T-cell (primary cell): ENCODE measurements around the gene MED12L. TPM values are rescaled to one million over a fixed set of nuclear protein-coding genes. Genes with fewer than 3 reads are reported as not detected.

ENCODE experiments used
- ATAC-seq, 4 experiments: fragments of 200-7000 bp in 3 of 4; fragments of 150-1000 bp in 1 of 4; cut with Tn5 transposase; replicated peaks in 1 of 4; 1 replicate in 3 of 4; 2 replicates in 1 of 4; pipeline ENCODE4 v1.10.0; 2021; ENCODE audit warnings: moderate library complexity in 3 of 4, mild to moderate bottlenecking in 2 of 4, moderate number of reproducible peaks in 1 of 4
- CTCF ChIA-PET, 2 donors: fragments of 300-600 bp; sonication (Branson Sonifier 250); formaldehyde crosslinking; loops; one replicate each; lab custom pipeline; 2022; ENCODE audit warnings: antibody characterized with exemption in 2 of 2; lab: Charles Lee
- POLR2A ChIA-PET, 2 donors: fragments of 300-600 bp; sonication (Branson Sonifier 250); formaldehyde crosslinking; loops; one replicate each; lab custom pipeline; 2022; ENCODE audit warnings: antibody characterized with exemption in 2 of 2; lab: Charles Lee
- DNase-seq, 35 experiments: peaks; one replicate each; pipeline versions ENCODE4 v3.0.0 to v3.0.0-alpha.2; 2013 to 2023
- H3K27ac ChIP-seq: one replicate; pipeline ENCODE4 v1.5.1; 2013; ENCODE audit warnings: low read length
- H3K27me3 ChIP-seq, 2 experiments: replicated peaks in 1 of 2; 1 replicate in 1 of 2; 2 replicates in 1 of 2; pipeline versions ENCODE4 v1.6.1 to v1.7.0; 2013; ENCODE audit warnings: low read length in 1 of 2, mixed read lengths in 1 of 2; ENCODE audit not compliant: control insufficient read depth in 2 of 2, insufficient read depth in 2 of 2; ENCODE audit errors: extremely low read depth in 1 of 2
- H3K36me3 ChIP-seq, 2 donors: 1 replicate in 1 of 2; 2 replicates in 1 of 2; pipeline versions ENCODE4 v1.6.1 to v1.7.0; 2013; ENCODE audit warnings: low read length in 1 of 2; ENCODE audit not compliant: control insufficient read depth in 2 of 2, insufficient read depth in 1 of 2; ENCODE audit errors: extremely low read depth in 1 of 2
- H3K4me1 ChIP-seq, 2 experiments: 1 replicate in 1 of 2; 2 replicates in 1 of 2; pipeline versions ENCODE4 v1.6.1 to v1.7.0; 2013; ENCODE audit warnings: low read length in 2 of 2, mixed read lengths in 1 of 2; ENCODE audit not compliant: insufficient read depth in 2 of 2, control insufficient read depth in 1 of 2; ENCODE audit errors: extremely low read depth in 1 of 2
- H3K4me3 ChIP-seq, 2 donors: 1 replicate in 1 of 2; 2 replicates in 1 of 2; pipeline versions ENCODE4 v1.5.1 to v1.7.0; 2013; ENCODE audit warnings: mild to moderate bottlenecking in 2 of 2, low read length in 1 of 2, moderate library complexity in 1 of 2; ENCODE audit not compliant: control insufficient read depth in 1 of 2; ENCODE audit errors: extremely low read depth in 1 of 2
- H3K9me3 ChIP-seq: 2 replicates; pipeline ENCODE4 v1.7.0; 2013
- H3K27ac Mint-ChIP-seq, 2 donors: one replicate each; pipeline ENCODE4 v1.8.0; 2020 to 2021; ENCODE audit warnings: mild to moderate bottlenecking in 2 of 2, mixed read lengths in 2 of 2
- H3K27me3 Mint-ChIP-seq, 2 donors: one replicate each; pipeline ENCODE4 v1.8.0; 2021 to 2022; ENCODE audit warnings: mixed read lengths in 2 of 2
- H3K36me3 Mint-ChIP-seq: one replicate; pipeline ENCODE4 v1.8.0; 2021; ENCODE audit warnings: mixed read lengths
- H3K4me1 Mint-ChIP-seq, 3 donors: one replicate each; pipeline ENCODE4 v1.8.0; 2020 to 2022; ENCODE audit warnings: mixed read lengths in 3 of 3, mild to moderate bottlenecking in 1 of 3
- H3K4me3 Mint-ChIP-seq, 3 donors: one replicate each; pipeline ENCODE4 v1.8.0; 2020 to 2022; ENCODE audit warnings: mild to moderate bottlenecking in 3 of 3, mixed read lengths in 3 of 3, moderate library complexity in 3 of 3
- H3K9me3 Mint-ChIP-seq, 3 donors: one replicate each; pipeline ENCODE4 v1.8.0; 2020 to 2022; ENCODE audit warnings: mixed read lengths in 3 of 3
- WGBS: methylation state at CpG from one replicate; pipeline ENCODE4 v1.1.5; 2013; ENCODE audit warnings: missing lambda C conversion rate; ENCODE audit not compliant: insufficient coverage; 5-methylcytosine and 5-hydroxymethylcytosine counted together
- total RNA-seq, 35 experiments: library from RNA in 6 of 35; stranded (reverse) in 6 of 35; fragments of 120-200 nt in 1 of 35; gene quantifications; one replicate each; pipeline versions ENCODE4 v1.2.1 to v1.2.4 and lab custom pipeline; 2013 to 2026

Gene MED12L
- total RNA-seq, 5 donors from 2014 or later (not counting 1 experiment from before 2014, with no cell fraction given) = 0.55 to 2.1 (median 0.66) TPM

DNA sequence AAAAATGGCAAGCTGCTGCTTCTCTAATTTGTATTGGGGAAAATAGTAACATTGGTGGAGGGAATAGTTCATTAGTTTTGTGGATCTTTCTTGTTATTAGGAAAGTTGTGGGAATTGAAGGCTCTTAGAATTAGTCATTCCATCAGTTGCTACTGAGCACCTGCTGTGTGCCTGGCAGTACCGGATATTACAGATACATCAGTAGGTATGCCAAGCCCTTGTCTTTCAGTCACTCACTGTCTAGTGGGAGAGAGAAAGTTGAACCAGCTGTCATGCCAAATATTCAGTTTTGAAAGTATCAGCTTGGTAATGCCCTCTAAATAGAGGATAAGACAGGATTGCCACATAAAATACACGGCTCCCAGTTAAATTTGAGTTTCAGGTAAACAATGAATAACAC is 342.9 kb downstream of the MED12L start:
- CTCF ChIA-PET = no interaction called here
- no CpG with 5 or more reads among the region's 2 CpGs for WGBS
- no peaks in the 10 kb centered on the region for H3K36me3 ChIP-seq
- ATAC-seq (no peak), DNase-seq (no peak)
- H3K27ac Mint-ChIP-seq = no peak overlapping the region
- H3K9me3 Mint-ChIP-seq = peaks cover 0 to 3% (median 0%) of the 10 kb centered on the region in 3 donors
- no peak overlapping the region for H3K4me3 Mint-ChIP-seq
- no peaks in the 10 kb centered on the region for H3K9me3 ChIP-seq
- POLR2A ChIA-PET = no interaction called here
- H3K27me3 Mint-ChIP-seq = peaks cover 3 to 4% of the 10 kb centered on the region in 2 donors
- no peaks in the 10 kb centered on the region for H3K4me1 ChIP-seq
- no peaks in the 10 kb centered on the region for H3K36me3 Mint-ChIP-seq
- H3K4me1 Mint-ChIP-seq = no peaks in the 10 kb centered on the region
- peaks cover 0 to 3% of the 10 kb centered on the region in 2 experiments for H3K27me3 ChIP-seq
- no peak overlapping the region for H3K27ac ChIP-seq
- no peak overlapping the region for H3K4me3 ChIP-seq

DNA sequence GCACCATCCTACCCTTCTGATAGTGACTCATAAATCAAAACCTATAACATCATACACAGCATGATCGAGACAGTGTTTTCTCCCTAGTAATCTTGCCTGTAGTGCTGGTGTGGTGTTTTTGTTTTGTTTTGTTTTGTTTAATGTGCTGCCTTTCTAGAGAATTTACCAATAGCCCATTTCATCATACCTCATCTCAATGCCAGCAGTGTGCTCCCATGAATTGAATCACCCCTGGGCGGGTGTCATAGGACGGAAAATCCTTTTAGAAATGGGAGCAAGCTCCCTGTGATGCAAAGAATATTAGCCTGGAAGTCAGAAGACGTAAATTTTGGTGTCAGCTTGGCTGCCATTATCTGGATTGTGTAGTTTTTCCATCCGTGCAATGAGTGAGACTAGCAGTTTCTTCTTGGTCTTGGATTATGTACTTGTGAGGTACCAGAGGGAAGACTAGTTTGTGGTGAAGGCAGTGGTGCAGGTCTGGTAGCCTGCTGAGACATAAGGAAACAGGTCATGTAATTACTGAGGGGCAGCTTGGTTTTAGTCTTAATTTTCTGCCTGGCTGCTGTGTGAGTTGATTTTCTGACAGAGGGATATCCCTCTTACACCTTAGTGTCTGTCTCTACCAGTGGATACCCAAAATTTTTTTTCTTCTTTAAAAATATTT is 345.5 kb downstream of the MED12L start:
- ChIA-PET POLR2A (no interaction called here), CTCF (no interaction called here)
- H3K4me1 Mint-ChIP-seq = no peaks in the 10 kb centered on the region
- no peak overlapping the region for H3K27ac Mint-ChIP-seq
- Histone ChIP-seq H3K27me3 (no peaks in the 10 kb centered on the region), H3K4me3 (no peak overlapping the region), H3K27ac (no peak overlapping the region), H3K36me3 (no peaks in the 10 kb centered on the region), H3K9me3 (no peaks in the 10 kb centered on the region), H3K4me1 (no peaks in the 10 kb centered on the region)
- H3K4me3 Mint-ChIP-seq = no peak overlapping the region
- H3K9me3 Mint-ChIP-seq = peaks cover 0 to 3% (median 0%) of the 10 kb centered on the region in 3 donors
- no peak for ATAC-seq
- H3K27me3 Mint-ChIP-seq = peaks cover 3 to 4% of the 10 kb centered on the region in 2 donors
- H3K36me3 Mint-ChIP-seq = no peaks in the 10 kb centered on the region
- WGBS = 92% methylated on average over 4 of the region's 5 CpGs
- no peak for DNase-seq

DNA sequence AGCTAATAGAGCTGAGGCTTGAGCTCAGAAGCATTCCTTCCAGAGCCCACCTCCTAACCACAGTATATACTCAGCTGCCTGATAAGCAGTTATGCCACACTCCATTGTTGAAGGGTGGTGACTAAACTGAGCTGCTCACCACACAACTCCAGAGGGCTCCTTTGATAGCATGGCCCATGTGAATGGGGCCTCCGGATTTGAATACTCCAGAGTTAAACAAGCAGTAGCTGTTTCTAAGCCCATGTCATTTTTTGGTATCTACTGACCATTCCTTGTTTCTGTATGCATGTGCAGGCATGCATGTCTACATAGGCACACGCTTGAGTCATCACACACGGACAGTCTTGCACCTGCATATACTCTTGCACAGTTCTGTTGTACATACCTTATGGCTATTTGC is 346.5 kb downstream of the MED12L start:
- Mint-ChIP-seq H3K9me3 (peaks cover 0 to 3% (median 0%) of the 10 kb centered on the region in 3 donors), H3K27me3 (peaks cover 3 to 7% of the 10 kb centered on the region in 2 donors), H3K27ac (no peak overlapping the region), H3K36me3 (no peaks in the 10 kb centered on the region), H3K4me1 (no peaks in the 10 kb centered on the region), H3K4me3 (no peak overlapping the region)
- no peaks in the 10 kb centered on the region for H3K9me3 ChIP-seq
- no peak overlapping the region for H3K27ac ChIP-seq
- ChIA-PET POLR2A (no interaction called here), CTCF (interaction anchor here in 1 of 2 donors (1.2 kb wide), 1 partner anchor 8 kb away, joined by 3 read pairs; no protein-coding TSS in a partner anchor)
- H3K4me1 ChIP-seq = no peaks in the 10 kb centered on the region
- DNase-seq (no peak), ATAC-seq (no peak)
- no peaks in the 10 kb centered on the region for H3K36me3 ChIP-seq
- H3K4me3 ChIP-seq = no peak overlapping the region
- no peaks in the 10 kb centered on the region for H3K27me3 ChIP-seq
- 80% methylated on average over 1 of the region's 3 CpGs for WGBS

DNA sequence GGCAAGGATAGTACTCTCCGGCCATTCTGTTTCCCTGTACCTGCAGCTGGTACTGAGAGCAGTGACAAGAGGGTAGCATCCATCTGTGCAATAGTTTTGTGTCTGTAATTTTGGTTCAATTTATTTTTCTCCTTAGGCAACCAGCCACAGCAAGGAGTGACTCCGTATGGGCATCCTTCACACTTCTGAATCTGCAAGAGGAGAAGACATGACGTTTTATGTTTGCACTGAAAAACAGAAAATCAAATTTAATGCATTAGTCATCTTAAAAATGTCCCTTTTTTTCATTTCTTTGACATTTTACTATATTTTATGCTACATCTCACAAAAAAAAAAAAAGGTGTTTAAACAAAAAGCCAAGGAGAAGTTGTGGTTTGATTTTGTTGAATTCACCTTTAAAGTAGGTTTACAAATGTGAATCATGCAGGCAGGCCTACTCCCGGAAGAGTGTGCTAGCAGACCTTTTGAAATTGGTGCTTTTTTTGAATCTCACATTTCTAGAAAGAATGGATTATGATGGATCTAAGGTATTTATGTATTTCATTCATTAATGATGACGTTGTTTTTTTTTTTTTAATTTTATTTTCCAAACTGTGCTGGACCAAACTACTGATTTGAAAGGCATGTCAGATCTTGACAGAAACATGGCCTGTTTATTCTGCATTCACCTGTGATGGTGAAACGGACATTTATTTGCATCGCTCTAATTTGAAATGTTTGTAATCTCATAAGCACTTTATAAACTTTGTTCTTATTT is 347.3 kb downstream of the MED12L start:
- Mint-ChIP-seq H3K27ac (no peak overlapping the region), H3K27me3 (peaks cover 3 to 7% of the 10 kb centered on the region in 2 donors), H3K4me3 (no peak overlapping the region), H3K36me3 (no peaks in the 10 kb centered on the region), H3K9me3 (peaks cover 0 to 3% (median 0%) of the 10 kb centered on the region in 3 donors), H3K4me1 (no peaks in the 10 kb centered on the region)
- 71% methylated on average over 1 of the region's 7 CpGs for WGBS
- no peaks in the 10 kb centered on the region for H3K9me3 ChIP-seq
- ATAC-seq (no peak), DNase-seq (no peak)
- H3K4me3 ChIP-seq = no peak overlapping the region
- CTCF ChIA-PET = interaction anchor here (0.7 to 1.2 kb wide), 2 partner anchors 7 to 9 kb away, joined by 3 read pairs; no protein-coding TSS in a partner anchor
- no peaks in the 10 kb centered on the region for H3K36me3 ChIP-seq
- H3K27ac ChIP-seq = no peak overlapping the region
- POLR2A ChIA-PET = no interaction called here
- H3K4me1 ChIP-seq = no peaks in the 10 kb centered on the region
- H3K27me3 ChIP-seq = no peaks in the 10 kb centered on the region

DNA sequence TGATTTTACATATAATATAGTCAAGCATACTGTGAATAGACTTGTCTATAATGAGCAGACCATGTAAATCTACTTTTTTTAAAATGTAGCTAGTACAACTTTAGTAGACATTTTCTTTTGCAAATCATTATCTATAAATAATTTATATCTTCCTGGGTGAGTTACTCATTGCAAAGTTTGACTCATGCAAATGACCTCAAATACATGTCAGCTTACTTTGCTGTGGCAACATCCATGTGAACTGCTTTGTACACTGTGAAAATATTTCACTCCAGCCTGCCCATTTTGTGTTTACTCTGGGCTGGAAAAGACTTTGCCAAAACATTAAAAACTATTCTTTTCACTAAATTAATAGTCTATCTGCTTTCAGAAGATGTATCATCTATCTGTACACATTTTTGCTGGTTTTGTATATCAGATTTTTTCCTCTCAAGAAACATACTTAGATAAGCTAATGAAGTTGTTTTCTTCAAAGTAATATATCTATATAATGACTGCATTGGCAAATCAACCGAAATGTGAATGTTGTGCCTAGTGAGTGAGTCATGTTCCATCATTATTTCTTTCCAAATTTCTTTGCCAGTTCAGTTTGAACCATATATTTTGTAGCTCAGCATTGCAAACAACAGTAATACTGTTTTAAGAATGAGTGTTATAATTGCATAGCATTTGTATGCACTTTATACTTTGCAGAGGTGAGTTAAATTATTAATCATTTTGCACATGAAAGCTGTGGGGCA is 348.9 kb downstream of the MED12L start:
- H3K27me3 ChIP-seq = peaks cover 0 to 2% of the 10 kb centered on the region in 2 experiments
- Mint-ChIP-seq H3K9me3 (peaks cover 0 to 3% (median 0%) of the 10 kb centered on the region in 3 donors), H3K4me1 (no peaks in the 10 kb centered on the region), H3K36me3 (no peaks in the 10 kb centered on the region), H3K27me3 (peaks cover 3 to 7% of the 10 kb centered on the region in 2 donors), H3K27ac (no peak overlapping the region), H3K4me3 (no peak overlapping the region)
- no CpG with 5 or more reads among the region's 1 CpG for WGBS
- H3K36me3 ChIP-seq = no peaks in the 10 kb centered on the region
- H3K9me3 ChIP-seq = no peaks in the 10 kb centered on the region
- ChIA-PET CTCF (interaction anchor here in 1 of 2 donors (0.6 kb wide), 1 partner anchor 201 kb away, joined by 5 read pairs; no protein-coding TSS in a partner anchor), POLR2A (no interaction called here)
- no peak for DNase-seq
- no peaks in the 10 kb centered on the region for H3K4me1 ChIP-seq
- H3K4me3 ChIP-seq = no peak overlapping the region
- no peak for ATAC-seq
- no peak overlapping the region for H3K27ac ChIP-seq
